HG03432 (cell line): ENCODE data around the gene TEX9.
A peak's percentile ranks its signal among the peaks of the same experiment; 100 is the strongest.
"Not testable (repeated sequence)": the region's sequence is repeated elsewhere in the genome, so short reads cannot be mapped to it uniquely, and the experiment has no call there.

Experiments used
- ATAC-seq: cut with Tn5 transposase; IDR thresholded peaks from one replicate; pipeline ENCODE4 v1.9.1; 2021; ENCODE audit warnings: mild to moderate bottlenecking, moderate library complexity; ENCODE audit not compliant: unreplicated experiment

Gene TEX9

DNA sequence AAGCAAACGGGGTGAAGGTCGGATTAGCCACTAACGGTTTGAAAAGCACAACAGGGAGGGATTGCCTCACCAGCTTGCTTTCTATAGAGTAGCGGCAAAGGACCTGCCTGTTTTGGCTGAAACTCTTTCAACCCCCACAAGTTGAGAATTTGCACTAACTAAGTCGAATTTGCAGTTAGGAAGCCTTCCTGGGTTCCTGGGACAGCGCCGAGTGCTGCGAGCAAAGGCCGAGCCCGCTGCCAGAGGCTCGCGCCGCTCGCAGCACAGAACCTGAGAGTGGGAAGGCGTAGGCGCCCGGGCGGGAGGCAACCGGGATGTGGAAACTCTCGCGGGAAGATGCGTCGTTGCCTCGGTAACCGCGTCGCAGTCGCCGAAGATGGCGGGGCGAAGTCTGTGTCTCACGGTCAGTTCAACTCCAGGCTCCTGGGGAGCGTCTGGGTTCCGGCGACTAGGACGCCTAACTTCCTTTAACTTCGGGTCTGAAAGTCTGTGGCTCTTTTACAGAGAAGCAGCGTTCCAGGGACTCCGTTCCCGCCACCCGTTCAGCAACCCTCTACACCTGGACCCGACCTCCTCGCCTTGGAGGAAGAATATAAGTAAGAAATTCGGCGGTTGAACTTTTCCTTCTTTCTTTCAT is at the start of gene TEX9:
TSS of gene TEX9 (plus strand) at position 352 of the 637 bp plus-strand sequence. CDS start at position 377, 25 bp downstream.
- peak; percentile 95 for ATAC-seq

DNA sequence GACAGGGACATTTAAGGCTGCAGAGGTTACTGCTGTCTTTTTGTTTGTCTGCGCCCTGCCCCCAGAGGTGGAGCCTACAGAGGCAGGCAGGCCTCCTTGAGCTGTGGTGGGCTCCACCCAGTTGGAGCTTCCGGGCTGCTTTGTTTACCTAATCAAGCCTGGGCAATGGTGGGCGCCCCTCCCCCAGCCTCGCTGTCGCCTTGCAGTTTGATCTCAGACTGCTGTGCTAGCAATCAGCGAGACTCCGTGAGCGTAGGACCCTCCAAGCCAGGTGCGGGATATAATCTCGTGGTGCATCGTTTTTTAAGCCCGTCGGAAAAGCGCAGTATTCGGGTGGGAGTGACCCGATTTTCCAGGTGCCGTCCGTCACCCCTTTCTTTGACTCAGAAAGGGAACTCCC is 48.7 kb upstream of the TEX9 start:
- ATAC-seq, result not testable (repeated sequence)

DNA sequence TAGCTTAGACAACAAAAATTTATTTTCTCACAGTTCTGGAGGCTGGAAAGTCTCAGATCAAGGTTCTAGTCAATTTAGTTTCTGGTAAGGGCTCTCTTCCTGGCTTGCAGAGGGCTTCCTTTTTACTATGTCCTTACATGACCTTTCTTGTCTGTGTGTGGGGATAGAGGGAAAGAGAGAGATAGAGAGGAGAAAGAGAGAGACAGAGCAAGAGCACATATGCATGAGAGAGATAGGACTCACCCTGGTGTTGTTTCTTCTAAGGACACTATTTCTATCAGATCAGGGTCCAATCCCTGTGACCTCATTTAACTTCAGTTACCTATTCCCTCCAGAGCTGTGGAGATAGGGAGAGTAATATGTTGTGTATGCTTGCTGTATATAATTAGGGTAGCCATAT is 44.9 kb upstream of the TEX9 start:
- no peak for ATAC-seq

DNA sequence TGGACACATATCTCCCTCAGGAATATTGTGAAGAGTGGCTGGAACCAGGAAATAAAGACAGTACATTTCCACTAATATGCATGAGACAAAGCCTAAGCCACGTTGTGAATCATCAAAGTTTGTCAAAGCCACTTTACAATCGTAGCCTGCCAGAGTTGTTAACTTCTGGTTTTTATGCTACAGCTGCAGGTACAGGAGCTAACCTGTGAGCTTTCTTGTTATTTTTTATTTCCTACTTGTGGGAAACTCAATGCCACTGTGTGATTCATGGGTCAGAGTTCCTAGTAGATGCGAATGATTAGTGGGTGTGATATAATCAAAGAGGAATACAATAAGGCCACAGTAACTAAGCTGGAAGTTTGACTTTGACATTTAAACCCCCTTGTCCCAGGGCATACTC is 44.4 kb upstream of the TEX9 start:
- no peak for ATAC-seq

DNA sequence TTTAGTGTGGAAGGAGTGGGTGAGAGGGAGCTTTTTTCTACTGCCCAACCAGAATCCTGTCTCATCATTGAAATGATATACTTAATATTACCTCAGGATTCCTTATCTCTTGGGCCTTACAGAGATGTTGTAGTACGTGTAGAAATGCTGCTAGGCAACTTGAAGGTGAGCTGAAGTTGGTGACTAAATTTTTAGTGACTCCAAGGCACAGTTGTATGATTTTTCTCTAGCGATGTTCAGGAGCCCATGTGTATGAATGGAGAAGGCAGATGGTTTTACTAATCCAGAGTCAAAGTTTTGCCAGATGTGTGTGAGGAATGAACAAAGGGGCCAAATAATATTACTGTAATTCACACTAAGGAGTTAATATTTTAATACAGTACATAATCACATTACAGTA is 42.8 kb upstream of the TEX9 start:
- ATAC-seq, result no peak

DNA sequence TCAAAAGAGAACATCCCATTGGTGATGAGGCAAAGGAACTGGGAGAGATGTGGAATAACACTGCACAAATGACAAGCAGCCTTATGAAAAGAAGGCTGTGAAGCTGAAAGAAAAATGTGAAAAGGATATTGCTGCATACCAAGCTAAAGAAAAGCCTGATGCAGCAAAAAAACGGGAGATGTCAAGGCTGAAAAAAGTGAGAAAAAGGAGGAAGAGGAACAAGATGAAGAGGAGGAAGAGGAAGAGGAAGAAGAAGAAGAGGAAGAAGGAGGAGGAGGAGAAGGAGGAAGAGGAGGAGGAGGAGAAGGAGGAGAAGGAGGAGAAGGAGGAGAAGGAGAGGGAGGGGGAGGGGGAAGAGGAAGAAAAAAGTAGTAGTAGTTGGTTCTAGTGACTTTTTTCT is 41.8 kb upstream of the TEX9 start:
- ATAC-seq, result no peak

DNA sequence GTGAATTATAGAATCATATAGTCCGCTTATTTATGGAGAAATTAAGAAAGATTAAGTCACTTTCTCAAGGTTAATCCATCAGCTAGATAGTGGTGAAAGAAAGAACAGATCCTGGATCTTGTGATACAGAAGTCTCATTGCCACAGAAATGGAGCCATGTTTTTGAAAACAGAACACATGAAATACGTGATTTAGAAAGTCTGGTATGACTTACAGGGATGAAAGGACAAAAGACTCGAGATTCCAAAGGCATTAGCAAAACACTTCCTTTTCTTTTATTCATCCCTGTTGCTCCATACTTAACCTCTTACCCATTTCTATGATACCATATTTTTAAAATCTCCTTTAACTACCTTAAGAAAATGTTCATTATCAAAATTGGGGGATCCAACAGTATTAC is 40.0 kb upstream of the TEX9 start:
- no peak for ATAC-seq

DNA sequence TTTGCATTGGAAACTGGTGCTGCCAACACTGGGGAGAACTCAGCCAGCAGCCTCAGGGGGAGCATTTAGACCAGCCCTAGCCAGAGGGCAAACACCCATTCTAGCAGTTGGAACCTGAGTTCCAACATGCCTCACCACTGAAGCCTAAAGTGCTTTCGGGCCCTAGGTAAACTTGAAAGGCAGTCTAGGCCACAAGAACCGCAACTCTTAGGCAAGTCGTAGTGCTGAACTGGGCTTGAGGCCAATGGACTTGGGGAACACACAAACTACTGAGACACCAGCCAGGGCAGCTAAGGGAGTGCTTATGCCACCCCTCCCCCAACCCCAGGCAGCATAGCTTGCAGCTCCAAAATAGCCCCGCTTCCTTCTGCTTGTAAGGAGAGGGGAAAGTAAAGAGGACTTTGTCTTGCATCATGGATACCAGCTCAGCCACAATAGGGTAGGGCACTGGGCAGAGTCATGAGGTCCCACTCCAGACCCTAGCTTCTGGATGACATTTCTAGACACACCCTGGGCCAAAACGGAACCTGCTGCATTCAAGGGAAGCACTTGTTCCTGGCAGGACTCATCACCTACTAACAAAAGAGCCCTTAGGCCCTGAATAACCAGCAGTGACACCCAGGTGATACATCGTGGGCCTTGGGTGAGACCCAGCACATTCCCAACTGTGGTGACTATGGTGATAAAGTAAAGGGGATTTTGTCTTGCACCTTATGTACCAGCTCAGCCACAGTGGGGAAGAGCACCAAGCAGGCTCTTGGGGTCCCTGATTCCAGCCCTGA is 37.3 kb upstream of the TEX9 start:
- ATAC-seq, result no peak

DNA sequence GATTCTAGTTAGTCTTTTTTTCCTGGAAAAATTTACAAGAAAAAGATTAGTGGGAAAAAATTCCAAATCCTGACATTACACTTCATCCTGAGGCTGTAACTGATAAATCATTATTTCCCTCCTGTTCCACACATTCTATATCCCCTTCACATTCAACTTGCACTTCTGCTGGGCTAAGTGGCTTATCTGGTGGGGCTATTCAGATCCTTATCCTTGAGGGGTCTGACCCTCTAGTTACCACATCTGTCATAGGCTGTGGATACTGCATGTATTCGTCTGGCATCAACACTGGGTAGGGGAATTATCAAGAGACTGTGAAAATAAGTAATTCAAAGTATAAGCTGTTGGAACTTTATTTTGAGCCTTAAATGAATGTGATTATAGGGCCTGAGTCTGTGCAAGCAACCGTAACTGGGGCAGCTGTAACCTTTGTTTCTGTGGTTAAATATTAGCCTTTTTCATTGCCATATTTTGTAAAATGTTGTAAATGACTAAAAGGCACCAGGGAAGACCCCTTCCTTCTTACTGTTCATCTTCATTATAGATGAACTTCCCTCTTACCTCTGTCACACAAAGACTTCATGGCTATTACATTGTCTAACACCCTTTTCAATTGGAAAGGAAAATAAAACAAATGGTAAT is 28.0 kb upstream of the TEX9 start:
- no peak for ATAC-seq

DNA sequence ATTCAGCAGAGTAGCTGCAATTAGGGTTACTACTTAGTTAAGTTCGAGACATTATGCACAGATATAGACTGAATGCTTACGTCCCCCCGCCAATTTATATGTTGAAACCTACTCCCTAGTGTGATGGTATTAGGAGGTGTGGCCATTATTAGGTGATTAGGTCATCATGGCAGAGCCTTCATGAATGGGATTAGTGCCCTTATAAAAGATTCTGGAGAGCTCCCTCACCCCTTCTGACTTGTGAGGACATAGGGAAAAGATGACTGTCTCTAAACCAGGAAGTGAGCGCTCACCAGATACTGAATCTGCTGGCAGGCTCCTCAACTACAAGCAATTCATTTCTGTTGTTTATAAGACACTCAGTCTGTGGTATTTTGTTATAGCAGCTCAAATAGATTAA is 25.6 kb upstream of the TEX9 start:
- no peak for ATAC-seq

DNA sequence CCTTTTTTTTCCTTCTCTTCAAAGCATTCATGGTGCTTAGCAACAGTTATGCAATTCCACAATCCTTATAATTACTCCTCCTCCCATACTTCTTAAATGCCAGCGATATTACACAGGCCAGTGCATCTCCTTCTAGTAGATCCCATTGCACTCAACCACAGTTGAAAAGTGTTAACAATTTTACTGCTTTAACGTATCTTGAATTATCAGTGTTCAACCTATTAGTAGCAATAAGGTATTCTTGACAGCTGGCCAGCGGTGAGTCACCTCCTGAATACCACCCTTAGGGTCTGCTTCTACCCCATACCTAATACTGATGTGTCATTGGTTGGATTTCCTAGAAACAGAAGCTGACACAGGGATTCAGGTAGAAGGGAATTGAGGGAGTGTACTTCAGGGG is 24.0 kb upstream of the TEX9 start:
- no peak for ATAC-seq

DNA sequence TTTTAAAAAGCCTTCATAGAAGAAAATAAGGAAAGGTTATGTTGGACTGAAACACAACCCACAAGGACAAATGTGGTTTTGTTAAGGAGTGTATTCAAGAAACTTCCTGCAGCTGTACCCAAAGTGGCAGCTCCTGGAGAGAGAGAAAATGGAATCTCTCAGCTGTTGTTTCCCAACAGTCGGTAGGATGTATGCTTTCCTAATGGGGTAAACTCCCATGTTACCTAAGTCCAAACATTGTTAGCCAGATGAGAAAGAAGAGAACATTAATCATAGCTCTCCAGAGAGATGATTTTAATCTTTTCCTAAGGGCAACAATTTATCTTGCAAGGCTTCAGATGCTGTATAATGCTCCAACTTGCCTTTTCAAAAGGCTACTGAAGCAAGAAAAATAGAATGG is 22.6 kb upstream of the TEX9 start:
- ATAC-seq, result no peak

DNA sequence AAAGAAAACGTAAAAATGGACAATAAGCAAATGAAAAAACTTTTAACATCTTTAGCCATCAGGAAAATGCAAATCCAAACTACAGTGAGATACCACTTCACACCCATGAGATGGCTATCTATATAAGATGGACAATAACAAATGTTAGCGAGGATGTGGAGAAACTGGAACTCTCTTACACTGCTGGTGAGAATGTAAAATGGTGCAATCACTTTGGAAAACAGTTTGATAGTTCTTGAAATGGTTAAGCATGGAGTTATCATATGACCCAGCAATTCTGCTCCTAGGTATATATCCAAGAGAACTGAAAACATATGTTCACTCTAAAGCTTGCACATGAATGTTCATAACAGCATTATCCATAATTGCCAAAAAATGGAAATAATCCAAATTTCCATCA is 21.3 kb upstream of the TEX9 start:
- ATAC-seq, result no peak

DNA sequence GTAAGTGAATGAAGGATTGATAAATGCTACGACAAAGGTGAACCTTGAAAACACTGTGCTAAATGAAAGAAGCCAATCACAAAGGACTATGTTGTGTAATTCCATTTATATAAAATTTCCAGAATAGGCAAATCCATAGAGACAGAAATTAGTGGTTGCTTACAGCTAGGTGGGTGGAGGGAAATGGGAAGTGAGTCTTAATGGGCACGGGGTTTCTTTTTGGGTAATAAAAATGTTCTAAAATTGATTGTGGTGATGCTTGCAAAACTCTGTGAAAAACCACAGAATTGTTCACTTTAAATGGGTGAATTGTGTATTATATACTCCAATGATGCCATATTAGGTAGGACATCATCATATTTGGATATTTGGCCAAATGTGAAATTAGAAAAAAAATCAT is 20.9 kb upstream of the TEX9 start:
- no peak for ATAC-seq

DNA sequence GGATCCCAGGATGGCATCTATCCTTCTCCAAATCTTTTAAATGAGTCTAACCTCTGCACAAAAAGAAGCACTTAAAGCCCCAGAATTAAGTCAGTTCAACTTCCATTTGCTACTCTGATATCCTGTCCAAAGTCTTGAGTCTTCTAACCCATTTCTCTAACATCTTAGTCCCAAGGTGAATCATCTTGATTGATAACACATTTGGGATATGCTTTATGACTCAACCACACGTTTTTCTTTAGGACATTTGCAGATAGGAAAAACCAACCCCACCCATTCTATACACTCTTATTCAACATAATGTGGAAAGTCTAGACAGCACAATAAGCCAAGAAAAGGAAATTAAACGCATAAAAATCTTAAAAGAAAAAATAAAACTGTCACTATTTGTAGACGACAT is 18.8 kb upstream of the TEX9 start:
- ATAC-seq, result no peak

DNA sequence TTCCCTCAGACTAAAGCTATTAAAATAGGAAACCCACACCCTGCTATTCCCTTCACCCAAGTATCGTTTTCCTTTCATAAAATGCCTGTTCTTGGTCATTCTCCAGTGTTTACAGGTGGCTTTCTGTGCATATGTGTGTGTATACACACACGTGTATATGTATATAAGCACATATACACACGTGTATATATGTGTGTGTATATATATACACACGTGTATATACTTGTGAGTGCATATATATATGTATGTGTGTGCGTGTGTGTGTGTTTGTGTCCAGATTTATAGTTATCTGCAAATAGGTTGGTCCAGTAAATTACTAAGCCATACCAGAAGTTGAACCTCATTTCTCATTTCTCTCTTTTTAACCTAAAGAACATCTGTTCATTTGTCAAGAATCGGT is 15.7 kb upstream of the TEX9 start:
- no peak for ATAC-seq

DNA sequence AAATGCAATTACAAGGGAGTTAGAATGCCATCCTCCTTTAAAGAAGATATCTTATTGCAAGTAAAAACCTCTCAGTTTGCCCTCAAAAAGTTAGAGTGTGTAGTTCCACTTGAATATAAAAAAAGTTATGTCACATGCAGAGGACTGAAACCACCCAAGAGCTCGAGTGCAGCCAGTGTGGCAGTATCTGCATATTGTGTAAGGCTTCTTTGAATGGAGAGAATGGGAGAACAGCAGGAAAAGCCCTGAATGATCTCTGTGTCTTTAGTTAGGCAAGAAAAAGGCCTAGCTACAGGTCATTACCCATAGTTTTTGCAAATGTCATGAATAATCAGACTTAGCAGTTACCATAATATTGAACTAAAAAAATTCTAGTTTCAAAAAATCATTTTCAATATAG is 13.9 kb upstream of the TEX9 start:
- ATAC-seq, result no peak

DNA sequence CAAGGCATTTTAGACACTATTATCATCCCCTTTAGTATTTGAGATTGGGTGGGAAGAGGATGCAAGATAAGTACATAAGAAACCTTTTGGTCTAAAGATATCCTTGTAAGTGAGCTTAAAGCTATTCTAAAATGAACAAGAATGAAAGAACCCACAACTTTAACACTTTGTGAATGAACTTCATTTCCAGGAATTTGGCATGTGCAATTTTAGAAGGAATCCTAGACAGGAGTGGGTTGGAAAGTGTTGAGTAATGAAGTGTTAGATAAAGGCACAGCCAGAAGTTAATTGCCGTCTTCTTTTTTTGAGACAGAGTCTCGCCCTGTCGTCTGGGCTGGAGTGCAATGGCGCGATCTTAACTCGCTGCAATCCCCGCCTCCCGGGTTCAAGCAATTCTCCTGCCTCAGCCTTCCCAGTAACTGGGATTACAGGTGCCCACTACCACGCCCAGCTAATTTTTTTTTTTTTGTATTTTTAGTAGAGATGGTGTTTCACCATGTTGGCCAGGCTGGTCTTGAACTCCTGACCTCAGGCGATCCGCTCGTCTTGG is 13.2 kb upstream of the TEX9 start:
- no peak for ATAC-seq

DNA sequence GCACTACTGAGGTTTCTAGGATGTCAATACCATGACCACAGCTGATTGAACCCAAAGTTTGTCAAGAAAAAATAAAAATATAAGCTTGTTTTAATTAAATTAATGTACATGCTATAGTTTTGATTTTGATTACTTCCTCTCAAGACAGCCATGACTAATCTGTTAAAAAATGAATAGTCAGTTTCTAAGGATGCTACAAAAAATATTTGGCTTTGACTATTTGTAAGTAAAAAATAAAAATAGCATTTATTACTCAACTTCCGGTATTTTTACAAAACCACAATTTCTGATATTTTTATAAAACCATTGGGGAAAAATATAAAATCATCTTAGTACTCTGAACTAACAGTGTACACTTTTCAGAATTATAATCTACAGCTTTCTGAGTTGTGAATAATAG is 12.1 kb upstream of the TEX9 start:
- no peak for ATAC-seq

DNA sequence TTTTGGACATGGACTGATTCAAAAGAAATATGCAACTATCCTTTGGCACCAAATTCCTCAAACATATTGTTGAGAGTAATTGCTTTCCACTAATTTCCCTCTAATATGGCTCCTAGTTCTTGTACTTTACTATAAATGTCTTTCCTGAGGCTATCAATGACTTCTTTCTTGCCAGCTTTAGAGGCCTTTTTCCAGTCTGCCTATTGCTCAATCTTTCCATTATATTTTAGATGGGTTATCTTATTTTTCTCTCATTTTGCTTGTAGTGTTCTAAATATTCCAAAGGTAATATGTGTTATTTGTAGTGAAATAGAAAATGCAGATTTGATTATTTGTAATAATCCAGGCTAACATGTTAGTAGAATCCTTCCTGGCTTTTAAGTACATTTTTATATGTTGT is 11.5 kb upstream of the TEX9 start:
- ATAC-seq, result no peak

DNA sequence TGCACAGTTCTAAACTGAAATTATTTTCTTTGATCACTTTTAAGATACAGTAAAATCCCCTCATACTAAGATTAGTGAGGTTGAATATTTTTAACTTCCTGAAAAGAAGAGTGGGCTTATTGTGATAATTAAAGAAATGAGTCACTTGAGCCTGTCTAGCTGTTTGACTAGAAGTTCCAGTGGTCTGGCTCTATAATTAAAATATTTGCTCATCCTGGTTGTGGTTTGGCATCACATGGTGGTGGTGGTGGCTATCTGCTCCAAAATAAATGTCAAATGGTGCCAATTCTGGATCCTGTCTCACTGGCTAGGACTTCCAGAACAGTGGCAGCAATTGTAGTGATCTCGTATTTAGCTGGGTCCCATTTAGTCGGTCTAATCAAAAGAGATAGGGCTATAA is 8.6 kb upstream of the TEX9 start:
- peak; percentile 89 for ATAC-seq

DNA sequence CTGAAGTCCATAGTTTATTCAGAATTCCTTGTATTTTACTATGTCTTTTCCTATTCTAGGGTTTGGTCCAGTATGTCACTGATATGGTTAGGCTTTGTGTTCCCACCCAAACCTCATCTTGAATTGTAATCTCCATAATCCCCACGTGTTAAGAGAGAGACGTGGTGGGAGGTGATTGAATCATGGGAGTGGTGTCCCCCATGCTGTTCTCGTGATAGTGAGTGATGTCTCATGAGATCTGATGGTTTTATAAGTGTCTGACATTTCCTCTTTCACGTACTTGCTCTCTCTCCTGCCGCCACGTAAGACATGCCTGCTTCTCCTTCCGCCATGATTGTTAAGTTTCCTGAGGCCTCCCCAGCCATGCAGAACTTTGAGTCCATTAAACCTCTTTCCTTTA is 6.6 kb upstream of the TEX9 start:
- no peak for ATAC-seq
